Lung microvascular endothelial cell (primary cell): ENCODE data around the gene GAB2. TPM values are rescaled to one million over a fixed set of nuclear protein-coding genes. Genes with fewer than 3 reads are reported as not detected.

Source experiments
- DNase-seq, 2 donors: peaks; one replicate each; pipeline versions ENCODE4 v3.0.0 to v3.0.0-alpha.2; 2010; ENCODE audit warnings: low read depth in 2 of 2
- total RNA-seq: library from RNA; depleted of rRNA; stranded (reverse); fragments of >200 nt; gene quantifications from 2 replicates; pipeline ENCODE4 v1.2.1, GENCODE V29; 2014

GAB2 gene
- total RNA-seq, 1 donor from 2014 or later = 21.2 TPM

GRCh38 chr11:78427615-78428265 lies 10.1 kb upstream of the GAB2 start:
- DNase-seq = no peak

- no peak for DNase-seq
These were observed 9.2 kb upstream of the GAB2 start for GRCh38 chr11:78426845-78427244.

GRCh38 chr11:78425399-78426070 lies 7.9 kb upstream of the GAB2 start:
- no peak for DNase-seq

DNA sequence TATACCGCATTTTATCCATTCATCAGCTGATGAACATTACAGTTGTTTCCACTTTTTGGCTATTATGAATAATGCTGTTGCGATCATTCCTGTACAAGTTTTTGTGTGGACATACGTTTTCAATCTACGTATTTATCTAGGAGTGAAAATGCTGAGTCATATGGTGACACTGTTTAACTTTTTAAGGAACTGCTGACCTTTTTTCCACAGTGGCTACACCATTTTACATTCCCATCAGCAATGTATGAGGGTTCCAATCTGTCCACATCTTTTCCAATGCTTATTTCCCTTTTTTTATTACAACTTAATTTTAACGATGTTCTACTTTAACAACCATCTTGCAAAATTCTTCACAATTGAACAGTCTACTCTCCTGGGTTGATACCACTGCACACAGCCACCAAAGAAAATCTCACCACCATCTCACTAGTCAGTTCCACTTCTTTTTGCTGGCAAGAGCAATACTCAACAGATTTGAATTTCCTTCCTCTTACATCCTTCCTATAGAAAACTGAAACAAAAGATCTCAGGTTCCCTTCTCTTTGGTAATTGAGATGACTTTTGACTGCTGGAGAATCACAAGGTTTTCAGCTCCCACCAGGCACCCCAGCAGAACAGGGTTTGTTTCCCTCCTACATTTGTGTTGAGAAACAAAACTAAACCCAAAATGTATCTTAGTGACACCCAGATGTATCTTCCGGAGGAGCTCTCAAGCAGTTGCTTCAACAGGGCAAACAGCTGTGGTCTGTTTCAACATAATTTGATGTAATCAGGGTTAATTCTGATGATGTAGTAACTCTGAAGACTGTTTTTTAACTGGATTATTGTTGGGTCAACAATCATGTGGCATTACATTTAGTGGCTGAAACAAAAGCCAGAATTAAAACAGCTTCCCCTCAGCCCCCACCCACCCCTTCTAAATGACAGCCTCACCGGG lies 7.0 kb upstream of the GAB2 start:
- peak in 1 of 2 donors; percentile 34 for DNase-seq

GRCh38 chr11:78423241-78423640 lies 5.6 kb upstream of the GAB2 start:
- DNase-seq = no peak

GRCh38 chr11:78420796-78421209 lies 3.2 kb upstream of the GAB2 start:
- peak in 1 of 2 donors; percentile 76 for DNase-seq

- DNase-seq = peak; percentile 78 to 90
These were observed 2.7 kb upstream of the GAB2 start for GRCh38 chr11:78420255-78420764.

GRCh38 chr11:78419327-78419726 lies 1.7 kb upstream of the GAB2 start:
- peak; percentile 61 to 90 for DNase-seq

DNA sequence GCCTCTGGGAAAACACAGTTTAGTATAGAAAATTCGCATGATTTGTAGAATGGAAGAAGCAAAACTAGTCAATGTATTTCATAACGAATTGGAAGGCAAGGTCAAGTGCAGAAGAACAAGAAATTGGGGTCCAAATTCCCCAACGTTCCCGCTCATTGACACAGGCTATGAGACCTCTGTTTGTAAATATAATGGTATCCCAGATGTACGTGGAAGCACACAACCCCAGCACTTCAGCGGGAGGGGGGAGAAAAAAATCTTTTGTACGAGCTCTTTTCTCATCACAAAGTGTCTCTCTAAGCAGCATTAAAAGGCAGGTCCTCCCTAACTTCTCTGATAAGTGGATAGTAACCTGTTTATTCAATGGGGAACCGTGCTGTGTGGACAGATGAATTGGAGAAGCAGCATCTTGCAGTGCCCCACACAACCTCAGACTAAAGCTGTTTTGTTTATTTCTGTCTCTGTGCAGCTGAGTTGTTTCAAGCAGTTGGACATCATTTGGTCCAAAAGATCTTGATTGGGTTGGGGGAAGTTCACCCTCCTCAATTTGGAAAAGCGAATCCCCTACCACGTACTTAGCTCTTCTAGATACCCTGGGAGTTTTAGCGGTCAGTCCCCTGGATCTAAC lies 1.1 kb upstream of the GAB2 start:
- peak in 1 of 2 donors; percentile 10 for DNase-seq

GRCh38 chr11:78417888-78418583 lies 416 bp upstream of the GAB2 start:
- DNase-seq = peak; percentile 84 to 90

GRCh38 chr11:78416285-78417174 lies 1.1 kb downstream of the GAB2 start:
- DNase-seq = peak; percentile 90

DNA sequence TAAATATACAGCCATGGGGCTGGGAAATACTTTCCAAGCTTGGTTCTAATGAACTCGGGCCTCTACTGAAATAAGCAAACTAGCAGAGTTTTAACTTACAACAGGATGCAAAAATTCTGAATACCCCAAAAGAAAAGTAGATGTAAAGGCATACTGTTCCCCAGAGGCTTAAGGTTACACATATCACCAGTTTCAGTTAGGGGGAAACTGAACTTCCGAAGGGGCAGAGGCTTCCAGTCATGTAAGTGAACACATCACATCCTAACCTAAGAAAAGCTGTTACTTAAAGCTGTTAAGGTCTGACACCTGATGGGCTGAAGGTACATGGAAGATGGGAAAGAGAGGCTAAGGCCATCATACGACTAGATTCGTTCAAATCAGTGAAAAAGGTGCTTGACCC lies 2.3 kb downstream of the GAB2 start:
- no peak for DNase-seq

GRCh38 chr11:78414321-78415051 lies 3.1 kb downstream of the GAB2 start:
- DNase-seq = peak; percentile 46 to 52

GRCh38 chr11:78408619-78409018 lies 9.0 kb downstream of the GAB2 start:
- no peak for DNase-seq

- DNase-seq = no peak
These were observed 10.9 kb downstream of the GAB2 start for GRCh38 chr11:78406568-78407196.

DNA sequence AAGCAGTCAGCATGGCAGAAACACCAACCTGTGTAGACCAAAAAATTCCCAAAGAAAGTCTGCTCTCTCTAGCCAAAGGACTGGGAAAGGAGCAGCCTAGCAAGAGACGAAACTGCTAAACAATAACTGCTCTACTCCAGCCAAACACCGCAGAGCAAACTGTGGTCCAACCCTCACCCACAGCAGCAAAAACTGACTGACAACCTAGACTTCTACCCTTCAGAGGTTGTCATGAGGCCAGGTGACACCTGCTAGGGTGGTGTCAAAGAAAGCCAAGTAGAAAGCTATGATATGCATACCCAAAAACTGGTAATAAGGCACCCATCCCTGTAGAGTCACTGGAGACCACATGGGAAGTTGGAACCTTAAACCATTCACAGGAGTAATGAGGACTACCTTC lies 11.8 kb downstream of the GAB2 start:
- DNase-seq = no peak

DNA sequence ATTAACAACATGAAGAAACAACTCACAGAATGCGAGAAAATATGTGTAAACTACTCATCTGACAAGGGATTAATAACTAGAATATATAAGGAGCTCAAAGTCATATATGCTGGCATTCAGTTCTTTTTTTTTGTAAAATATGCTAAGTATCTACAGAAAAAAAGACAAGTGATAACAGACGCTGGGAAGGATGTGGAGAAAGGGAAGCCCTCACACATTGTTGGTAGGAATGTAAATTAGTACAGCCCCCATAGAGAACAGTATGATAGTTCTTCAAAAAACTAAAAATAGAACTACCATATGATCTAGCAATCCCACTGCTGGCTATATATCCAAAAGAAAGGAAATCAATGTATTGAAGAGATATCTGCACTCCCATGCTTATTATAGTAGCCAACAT lies 13.8 kb downstream of the GAB2 start:
- DNase-seq = no peak

- DNase-seq = no peak
These were observed 14.8 kb downstream of the GAB2 start for GRCh38 chr11:78402847-78403246.

GRCh38 chr11:78400702-78401101 lies 16.9 kb downstream of the GAB2 start:
- no peak for DNase-seq
